Left kidney (tissue), 8 donors: ENCODE data around the gene C19orf81. TPM values are rescaled to one million over a fixed set of nuclear protein-coding genes. Genes with fewer than 3 reads are reported as not detected.
"Not testable (repeated sequence)": the region's sequence is repeated elsewhere in the genome, so short reads cannot be mapped to it uniquely, and the experiment has no call there.

Experiments used
- DNase-seq: peaks from one replicate; pipeline ENCODE4 v3.0.0-alpha.2; 2013
- long read RNA-seq, 8 donors: transcript quantifications; one replicate each; lab custom pipeline, GENCODE V29; 2026
- polyA plus RNA-seq: library from polyadenylated mRNA; unstranded; fragments of 120-200 nt; gene quantifications from one replicate; pipeline ENCODE4 v1.2.1, GENCODE V29; 2013; ENCODE audit not compliant: insufficient read length

C19orf81 gene
- polyA plus RNA-seq = 1.00 TPM
- long read RNA-seq, donor 1, partial matches to known transcripts = 19 of 31 reads
- long read RNA-seq, donor 1, other reads (novel, unspliced or antisense) = 8 of 31 reads
- long read RNA-seq, donor 2, partial matches to known transcripts = 8 of 18 reads
- long read RNA-seq, donor 2, other reads (novel, unspliced or antisense) = 9 of 18 reads
- long read RNA-seq, donor 3, partial matches to known transcripts = 10 of 11 reads
- long read RNA-seq, donor 3, other reads (novel, unspliced or antisense) = 0 of 11 reads
- long read RNA-seq, donor 4 = 0 reads
- long read RNA-seq, donor 5, partial matches to known transcripts = 0 of 13 reads
- long read RNA-seq, donor 5, other reads (novel, unspliced or antisense) = 11 of 13 reads
- long read RNA-seq, donor 6, transcript C19orf81-203 (2 exons, 477 nt) = major isoform, 9 of 17 reads
- long read RNA-seq, donor 6, partial matches to known transcripts = 0 of 17 reads
- long read RNA-seq, donor 6, other reads (novel, unspliced or antisense) = 8 of 17 reads
- long read RNA-seq, donor 7, partial matches to known transcripts = 16 of 28 reads
- long read RNA-seq, donor 7, other reads (novel, unspliced or antisense) = 10 of 28 reads
- long read RNA-seq, donor 8, partial matches to known transcripts = 5 of 5 reads
- long read RNA-seq, donor 8, other reads (novel, unspliced or antisense) = 0 of 5 reads

DNA sequence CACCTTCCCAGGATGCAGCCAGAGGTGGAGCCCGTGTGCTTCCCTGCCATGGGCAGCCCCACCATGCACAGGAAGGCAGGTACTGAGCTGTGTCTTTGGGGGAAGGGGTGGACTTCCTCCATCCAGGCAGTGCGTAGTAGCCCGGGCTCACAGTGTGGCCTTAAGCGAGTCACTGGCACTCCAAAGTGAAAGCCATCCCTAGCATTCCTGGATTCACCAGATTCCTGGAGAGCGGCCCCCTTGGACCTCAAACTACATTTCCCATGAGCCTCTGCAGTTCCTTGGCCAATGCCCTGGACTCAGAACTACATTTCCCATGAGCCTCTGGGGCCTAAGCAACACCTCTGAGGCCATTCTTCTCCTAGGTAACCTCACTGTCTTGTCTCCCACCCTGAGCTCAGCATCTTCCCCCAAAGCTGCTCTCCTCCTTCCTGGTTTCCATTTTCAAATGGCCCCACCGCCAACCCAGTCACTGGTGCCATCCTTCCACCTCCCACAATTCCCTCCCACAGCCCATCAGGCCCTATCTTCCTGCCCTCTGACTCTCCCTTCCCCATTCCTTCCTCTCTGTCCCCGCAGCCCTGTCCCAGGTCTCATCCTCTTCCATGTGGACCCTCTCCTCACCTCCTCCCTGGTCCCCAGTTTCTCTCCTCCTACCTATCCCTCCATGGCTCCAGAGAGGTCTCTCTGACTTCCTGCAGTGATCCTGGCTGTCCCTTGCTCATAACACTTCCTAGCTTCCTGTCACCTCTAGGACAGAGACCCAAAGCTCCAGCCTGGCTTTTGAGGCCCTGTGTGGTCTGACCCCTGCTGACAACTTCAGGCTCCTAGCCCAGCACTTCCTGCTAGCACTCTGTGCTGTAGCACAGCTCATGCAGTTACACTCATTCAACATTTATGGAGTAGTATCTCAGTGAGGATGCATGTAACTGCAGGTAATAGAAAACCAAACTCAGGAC is at the start of gene C19orf81:
Gene C19orf81, plus strand, starts transcription at position 13 of the 959 bp plus-strand sequence. Its CDS starts 0 bp downstream, at position 13.
- DNase-seq = no peak

DNA sequence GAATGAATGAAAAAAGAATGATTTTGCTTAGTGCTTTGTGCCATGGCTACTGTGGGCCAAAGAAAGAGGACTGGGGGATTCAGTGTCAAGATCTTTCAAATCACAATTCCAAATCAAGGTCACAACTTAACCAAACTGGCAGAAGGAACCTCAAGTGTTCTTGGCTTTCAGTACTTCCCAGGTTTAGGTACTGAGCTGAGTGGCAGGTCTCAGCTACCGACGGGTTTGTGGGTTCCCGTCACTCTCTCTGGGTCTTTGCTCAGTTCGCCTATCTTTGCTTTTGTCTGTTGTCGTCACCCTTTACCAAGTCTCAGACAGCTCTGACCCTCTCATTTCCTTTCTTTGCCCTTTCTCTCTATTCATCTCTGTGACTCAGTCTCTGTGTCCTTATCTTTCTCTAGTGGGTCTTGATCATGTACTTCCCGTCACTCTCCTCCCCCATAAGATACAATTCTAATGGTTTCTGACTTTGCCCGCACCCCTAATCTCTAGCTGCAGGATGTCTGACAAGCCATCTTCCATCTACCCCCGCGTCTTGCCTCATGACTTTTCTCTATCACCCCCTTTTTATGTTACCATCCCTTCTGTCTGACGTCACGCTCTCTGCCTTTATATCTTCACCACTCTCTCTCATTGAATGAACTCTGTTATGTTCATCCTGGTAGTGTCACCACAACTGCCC is 47.7 kb upstream of the C19orf81 start:
- no peak for DNase-seq

DNA sequence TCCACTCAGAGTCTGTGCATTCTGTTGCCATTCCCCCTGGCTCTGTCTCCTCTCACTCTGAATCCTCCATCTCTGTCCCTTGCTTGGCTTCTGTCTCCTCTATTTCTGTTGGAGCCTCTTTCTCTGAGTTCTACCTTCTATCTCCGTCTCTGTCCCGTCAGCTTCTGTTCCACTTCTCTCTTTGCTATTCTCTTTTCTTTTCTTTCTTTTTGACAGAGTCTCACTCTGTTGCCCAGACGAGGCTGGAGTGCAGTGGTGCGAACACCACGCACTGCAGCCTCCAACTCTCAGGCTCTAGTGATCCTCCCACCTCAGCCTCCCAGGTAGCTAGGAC is 47.2 kb upstream of the C19orf81 start:
- no peak for DNase-seq

DNA sequence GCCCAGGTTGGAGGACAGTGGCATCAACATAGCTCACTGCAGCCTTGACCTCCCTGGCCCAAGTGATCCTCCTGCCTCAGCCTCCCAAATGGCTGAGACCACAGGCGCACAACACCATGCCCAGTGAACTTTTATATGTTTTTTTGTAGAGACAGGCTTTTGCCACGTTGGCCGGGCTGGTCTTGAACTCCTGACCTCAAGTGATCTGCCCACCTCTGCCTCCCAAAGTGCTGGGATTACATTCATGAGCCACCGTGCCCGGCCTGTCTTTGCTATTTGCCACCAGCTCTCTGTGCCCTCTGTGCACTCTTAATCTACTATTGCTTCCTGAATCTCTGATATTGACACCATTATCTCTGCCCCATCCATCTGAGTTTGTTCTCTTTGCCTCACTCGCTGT is 46.7 kb upstream of the C19orf81 start:
- no peak for DNase-seq

DNA sequence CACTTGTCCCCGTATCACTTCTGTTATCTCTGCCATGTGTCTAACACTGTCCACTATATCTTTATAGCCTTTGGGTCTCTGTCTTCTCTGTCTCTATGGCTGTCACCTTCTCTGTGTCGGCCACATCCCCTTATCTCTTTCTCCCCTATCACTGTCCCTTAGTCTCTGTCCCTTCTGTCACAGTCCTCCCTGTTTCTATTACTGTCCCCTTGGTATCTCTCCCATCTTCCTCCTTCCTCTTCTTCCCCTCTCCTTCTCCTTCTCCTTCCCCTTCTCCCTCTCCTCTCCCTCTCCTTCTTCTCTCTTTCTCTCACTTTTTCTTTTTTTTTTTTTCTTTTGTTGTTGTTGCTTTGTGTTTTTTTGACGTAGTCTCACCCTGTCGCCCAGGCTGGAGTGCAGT is 46.3 kb upstream of the C19orf81 start:
- DNase-seq = no peak

DNA sequence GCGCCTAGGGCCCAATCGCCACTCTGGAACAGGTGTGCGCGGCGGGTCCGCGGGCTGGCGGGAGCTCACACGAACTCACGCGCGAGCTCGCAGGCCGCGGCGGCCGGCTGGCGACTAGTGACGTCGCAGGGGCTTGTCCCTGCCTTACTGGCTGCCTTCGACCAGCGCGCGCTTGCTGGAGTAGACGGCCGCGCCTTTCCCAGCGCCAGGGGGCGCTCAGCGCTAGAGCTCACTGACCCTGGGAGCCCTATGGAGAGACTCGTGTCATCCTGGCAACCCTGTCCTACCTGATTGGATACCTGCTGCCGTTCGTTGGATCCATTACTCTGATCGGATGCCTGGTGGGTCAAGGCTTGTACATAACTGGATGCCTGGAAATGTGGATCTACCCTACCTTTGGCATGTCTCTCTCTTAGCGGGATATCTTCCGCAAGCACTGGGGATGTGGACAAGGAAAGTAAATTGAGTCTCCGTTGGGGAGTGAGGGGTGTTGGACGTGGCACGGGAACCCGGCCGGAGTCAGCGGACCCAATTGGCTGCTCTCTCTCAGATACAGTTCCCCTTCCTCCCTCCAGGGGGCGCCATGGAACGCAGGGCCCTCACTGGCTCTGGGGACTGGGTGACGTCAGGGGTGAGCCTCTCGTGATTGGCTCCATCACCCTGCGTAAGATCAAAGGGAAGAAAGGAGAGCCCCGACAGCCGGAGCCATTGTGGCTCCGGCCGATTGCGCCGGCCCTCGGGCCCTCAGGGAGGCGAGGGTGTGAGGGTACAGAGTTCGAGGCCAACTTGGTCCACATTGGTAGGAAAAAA is 44.8 kb upstream of the C19orf81 start:
- DNase-seq = not testable (repeated sequence)

DNA sequence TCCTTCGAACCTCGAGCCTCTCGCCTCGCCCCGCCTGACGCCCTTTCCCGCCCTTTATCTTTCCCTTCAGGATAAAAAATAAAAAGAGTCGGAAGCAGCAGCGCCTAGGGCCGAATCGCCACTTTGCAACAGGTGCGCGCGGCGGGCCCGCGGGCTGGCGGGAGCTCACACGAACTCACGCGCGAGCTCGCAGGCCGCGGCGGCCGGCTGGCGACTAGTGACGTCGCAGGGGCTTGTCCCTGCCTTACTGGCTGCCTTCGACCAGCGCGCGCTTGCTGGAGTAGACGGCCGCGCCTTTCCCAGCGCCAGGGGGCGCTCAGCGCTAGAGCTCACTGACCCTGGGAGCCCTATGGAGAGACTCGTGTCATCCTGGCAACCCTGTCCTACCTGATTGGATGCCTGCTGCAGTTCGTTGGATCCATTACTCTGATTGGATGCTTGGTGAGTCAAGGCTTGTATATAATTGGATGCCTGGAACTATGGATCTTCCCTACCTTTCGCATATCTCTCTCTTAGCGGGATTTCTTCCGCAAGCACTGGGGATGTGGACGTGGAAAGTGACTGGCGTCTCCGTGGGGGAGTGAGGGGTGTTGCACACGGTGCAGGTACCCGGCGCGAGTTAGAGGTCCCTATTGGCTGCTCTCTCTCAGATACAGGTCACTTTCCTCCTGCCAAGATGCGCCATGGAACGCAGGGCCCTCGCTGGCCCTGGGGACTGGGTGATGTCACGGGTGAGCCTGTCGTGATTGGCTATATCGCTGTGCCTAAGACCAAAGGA is 43.0 kb upstream of the C19orf81 start:
- not testable (repeated sequence) for DNase-seq

DNA sequence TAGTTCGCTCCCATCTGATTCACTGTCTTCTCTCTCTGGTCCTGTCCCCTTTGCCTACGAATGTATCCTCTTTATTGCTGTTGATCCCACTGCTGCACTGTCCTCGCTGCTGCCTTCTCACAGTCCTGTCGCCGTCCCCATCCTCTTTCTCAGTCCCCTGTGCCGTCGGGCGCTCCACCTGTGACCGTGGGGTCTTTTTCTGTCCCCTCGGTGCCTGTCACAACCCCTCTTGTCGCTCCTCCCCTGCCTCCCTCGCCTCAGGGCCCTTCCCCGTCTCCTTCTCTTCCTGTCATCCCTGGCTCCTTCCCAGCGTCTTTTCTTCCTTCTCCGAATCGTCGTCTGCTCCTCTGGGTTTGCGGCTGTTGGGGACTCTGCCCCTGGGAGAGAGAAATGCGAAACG is 41.9 kb upstream of the C19orf81 start:
- DNase-seq = no peak

DNA sequence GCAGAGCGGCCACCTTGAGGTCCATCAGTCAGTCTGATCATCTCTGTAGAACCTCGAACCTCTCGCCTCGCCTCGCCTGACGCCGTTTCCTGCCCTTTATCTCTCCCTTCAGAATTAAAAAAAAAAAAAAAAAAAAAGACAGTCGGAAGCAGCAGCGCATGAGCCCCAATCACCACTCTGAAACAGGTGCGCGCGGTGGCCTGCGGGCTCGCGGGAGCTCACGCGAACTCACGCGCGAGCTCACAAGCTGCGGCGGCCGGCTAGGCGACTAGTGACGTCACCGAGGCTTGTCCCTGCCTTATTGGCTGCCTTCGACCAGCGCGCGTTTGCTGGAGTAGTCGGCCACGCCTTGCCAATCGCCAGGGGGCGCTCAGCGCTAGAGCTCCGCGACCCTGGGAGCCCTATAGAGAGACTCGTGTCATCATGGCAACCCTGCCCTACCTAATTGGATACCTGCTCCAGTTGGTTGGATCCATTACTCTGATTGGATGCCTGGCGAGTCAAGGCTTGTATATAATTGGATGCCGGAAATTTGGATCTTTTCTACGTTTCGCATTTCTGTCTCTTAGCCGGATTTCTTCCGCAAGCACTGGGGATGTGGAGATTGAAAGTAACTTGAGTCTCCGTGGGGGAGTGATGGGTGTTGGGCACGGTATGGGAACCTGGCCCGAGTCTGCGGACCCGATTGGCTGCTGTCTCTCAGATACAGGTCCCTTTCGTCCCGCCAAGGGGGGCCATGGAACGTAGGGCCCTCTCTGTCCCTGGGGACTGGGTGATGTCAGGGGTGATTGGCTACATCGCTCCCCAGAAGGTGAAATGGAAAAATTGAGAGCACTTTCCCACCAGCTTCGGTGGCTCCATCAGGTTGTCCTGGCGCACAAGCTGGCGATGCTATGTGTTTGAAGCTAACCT is 41.1 kb upstream of the C19orf81 start:
- peak; percentile 86 for DNase-seq

DNA sequence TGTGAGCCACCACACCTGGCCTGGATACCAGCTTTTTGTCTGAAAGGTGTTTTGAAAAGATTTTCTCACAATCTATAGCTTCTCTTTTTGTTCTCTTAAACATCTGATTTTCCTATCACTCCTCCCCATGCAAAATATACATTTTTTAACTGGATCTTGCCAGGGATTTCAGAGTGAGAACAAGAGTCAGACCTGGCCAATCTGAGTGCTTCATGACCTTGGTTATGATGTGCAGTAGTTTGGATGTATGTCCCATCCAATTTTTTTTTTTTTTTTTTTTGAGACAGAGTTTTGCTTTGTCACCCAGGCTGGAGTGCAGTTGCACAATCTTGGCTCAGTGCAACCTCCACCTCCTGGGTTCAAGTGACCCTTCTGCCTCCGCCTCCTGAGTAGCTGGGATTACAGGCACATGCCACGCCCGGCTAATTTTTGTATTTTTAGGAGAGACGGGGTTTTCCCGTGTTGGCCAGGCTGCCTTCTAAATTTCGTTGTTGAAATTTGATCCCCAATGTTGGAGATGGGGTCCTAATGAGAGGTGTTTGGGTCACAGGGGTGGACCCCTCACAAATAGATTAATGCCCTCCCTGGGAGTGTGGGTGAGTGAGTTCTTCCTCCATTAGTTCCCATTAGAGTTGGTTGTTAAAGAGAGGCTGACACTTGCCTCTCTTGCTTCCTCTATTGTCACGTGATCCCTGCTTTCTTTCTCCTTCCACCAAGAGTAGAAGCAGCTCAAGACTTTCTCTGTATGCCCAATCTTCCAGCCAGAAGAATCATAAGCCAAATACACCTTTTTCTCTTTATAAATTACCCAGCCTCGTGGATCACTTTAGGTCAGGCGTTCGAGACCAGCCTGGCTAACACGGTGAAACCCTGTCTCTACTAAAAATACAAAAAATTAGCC is 36.5 kb upstream of the C19orf81 start:
- DNase-seq = not testable (repeated sequence)

DNA sequence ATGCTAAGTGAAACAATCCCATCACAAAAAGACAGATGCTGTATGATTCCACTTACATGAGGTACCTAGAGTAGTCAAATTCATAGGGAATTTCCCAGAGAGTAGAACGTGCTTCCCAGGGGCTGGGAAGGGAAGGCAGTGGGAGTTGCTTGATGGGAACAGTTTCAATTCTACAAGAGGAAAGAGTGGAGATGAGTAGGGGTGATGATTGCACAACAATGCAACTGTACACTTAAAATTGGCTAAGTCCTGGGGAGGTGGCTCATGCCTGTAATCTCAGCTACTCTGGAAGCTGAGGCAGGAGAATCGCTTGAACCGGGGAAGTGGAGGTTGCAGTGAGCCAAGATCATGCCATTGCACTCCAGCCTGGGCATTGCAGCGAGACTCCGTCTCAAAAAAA is 30.9 kb upstream of the C19orf81 start:
- DNase-seq = not testable (repeated sequence)

DNA sequence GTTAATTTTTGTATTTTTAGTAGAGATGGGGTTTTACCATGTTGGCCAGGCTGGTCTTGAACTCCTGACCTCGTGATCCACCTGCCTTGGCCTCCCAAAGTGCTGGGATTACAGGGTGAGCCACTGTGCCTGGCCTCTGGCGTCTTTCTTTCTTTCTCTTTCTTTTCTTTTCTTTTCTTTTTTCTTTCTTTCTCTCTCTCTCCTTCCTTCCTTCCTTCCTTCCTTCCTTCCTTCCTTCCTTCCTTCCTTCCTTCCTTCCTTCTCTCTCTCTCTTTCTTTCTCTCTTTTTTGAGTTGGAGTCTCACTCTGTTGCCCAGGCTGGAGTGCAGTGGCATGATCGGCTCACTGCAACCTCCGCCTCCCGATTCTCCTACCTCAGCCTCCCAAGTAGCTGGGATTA is 30.1 kb upstream of the C19orf81 start:
- DNase-seq = not testable (repeated sequence)

DNA sequence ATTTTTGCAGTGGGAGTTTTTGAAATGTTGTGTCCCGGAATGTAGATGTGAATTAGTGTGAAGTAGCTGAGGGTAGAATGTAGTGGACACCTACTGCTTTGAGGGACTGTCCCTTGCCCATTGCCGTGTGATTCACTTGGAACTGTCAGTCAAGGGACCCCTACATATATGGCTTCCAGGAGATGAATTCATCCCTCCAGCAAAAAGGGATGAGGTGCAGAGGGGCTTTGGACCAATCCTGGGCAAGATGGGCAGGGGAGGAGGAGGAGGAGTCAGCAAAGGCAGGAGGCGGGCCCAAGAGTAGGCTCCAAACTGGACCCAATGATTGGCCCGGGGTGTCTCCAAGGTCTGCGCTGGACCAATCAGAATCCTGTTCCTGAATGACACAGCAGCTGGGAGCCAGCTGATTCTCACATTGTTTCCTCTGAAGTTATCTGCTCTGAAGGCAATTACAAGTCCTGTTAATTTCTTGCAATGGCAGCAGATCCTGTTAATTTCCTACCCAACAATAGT is 28.8 kb upstream of the C19orf81 start:
- DNase-seq = not testable (repeated sequence)

DNA sequence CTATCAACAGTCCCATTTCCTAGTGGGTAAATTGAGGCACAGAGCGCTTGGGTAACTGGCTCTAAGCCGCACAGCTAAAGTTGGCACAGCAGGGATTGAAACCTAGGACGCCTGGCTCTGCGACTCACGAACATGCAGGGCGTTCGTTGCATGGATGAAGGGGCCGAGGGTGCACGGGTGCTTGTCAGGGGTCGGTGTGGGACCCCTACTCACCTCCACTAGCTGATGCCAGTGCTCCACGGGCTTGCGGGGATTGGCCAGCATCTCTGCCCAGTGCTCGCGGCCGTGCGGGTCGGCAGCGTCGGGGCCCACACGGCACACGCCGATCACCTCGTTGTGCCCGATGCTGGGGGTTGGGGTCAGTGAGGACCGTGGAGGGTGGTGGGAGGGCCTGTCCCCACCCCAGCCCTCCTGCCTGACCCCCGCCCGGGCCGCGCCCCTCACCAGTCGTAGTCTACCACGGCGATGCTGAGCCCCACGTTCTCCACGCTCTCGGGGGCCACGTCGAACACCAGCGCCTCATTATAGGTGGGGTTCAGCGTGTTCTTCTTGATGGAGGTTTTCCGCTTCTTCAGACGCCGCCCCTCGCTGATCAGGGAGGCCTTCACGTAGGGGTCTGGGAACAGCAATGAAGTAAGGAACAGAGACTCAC is 24.2 kb upstream of the C19orf81 start:
- no peak for DNase-seq

DNA sequence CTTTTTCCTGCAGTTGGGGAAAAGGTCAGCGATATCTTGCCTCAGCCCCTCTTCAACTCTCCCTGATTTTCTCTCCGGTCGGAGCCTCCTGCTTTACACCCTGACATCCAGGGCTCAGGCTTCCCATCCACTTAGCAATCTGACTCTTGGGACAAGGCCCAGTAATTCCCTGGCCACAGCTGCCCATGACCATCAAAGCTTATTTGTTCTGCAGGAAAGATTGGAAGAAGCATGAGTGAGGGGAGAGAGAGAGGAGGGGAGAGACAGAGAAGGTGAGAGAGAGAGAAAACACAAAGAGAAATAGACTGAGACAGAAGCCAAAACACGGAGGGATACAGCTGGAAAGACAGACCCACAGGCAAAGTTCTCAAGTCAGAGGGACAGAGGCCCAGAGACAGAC is 23.2 kb upstream of the C19orf81 start:
- no peak for DNase-seq

DNA sequence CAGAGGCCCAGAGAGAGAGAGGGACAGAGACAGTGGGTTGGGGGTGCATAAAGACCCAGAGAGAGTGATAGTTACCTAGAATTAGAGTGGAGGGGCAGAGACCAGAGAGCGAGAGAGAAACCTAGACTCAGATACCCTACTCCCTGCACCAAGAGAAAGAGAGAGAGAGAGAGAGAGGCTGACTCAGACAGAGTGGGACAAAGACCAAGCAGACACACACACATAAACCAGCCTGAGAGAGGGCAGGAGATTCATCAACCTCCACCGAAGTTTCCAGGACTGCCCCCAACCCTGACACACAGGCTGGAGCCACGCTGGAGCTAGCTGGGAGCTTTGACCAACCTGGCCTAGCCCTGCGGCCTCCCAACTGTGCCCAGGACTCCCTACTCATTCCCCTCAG is 22.4 kb upstream of the C19orf81 start:
- DNase-seq = no peak

DNA sequence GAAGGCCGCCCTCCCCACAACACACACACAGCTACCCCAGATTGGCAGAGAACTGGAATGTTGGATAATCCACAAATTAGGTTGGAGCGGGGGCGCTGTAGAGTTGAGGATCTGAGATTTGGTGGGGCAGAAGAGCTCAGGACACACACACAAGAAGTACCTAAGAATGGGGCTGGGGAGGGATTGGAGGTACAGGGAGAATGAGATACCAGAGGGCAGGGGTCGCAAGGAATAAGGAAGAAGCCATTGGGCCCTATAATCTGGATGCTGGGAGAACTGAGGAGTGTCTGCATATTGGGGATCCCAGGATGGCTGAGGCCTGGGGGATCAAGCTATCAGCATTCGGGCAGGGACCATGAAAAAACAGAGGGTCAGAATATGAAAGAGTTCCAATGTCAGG is 21.1 kb upstream of the C19orf81 start:
- no peak for DNase-seq
